Stimulated activated CD4-positive, alpha-beta T cell treated with anti-CD3 and anti-CD28 coated beads, Interleukin-4, amount 100 ng/mL, for 1 hour (primary cell): ENCODE results near the gene PRICKLE4.
"Not testable (repeated sequence)": the region's sequence is repeated elsewhere in the genome, so short reads cannot be mapped to it uniquely, and the experiment has no call there.

Experiments used
- DNase-seq: peaks from one replicate; pipeline ENCODE4 v3.0.0-alpha.2; 2020

PRICKLE4 gene

GRCh38 chr6:41801380-41801779 lies 20.8 kb downstream of the PRICKLE4 start:
- DNase-seq = no peak

DNA sequence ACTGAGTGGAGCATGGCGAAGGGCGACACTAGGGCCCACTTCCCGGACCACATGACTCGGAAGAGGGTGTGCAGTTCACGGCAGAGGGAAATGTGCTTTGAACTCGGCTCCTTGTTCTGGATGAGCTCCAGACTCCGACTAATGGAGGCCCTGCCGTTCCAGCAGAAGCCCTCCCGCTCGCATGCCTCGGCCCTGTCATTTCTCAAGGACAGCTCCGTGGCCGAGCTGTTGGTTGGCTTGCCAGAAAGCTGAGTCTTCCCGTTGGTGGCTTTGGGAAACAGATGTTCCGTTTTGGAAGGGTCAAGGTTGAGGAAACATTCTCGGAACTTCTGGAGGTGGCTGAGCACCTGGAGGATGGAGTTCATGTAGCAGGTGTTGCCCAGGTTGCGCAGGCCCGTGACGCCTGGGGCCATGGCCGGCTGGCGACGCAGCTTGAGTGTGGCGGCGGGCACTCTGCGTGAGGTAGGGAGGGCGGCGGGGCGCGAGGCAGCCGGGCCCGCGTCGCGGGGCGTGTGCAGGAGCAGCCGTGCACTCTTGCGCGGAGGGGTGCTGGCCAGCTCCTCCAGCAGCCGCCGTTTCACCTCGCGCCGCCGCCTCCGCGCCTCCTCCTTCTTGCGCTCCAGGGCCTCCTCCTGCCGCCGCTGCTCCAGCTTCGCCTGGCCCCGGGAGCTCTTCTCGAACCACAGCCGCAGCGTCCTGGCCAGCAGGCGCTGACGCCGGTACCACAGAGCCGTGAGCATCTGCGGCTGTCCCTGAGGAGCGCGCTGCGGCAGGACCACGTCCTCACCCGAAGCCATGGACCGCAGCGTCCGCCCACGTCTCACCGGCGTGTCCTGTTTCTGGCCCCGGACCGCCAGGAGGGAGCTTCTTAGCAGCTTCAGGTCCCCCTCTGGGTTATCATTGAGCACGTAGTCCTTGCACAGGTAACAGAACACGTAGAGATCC lies 25.5 kb downstream of the PRICKLE4 start:
- no peak for DNase-seq

- no peak for DNase-seq
Observed at GRCh38 chr6:41811095-41811494, 30.5 kb downstream of the PRICKLE4 start.

DNA sequence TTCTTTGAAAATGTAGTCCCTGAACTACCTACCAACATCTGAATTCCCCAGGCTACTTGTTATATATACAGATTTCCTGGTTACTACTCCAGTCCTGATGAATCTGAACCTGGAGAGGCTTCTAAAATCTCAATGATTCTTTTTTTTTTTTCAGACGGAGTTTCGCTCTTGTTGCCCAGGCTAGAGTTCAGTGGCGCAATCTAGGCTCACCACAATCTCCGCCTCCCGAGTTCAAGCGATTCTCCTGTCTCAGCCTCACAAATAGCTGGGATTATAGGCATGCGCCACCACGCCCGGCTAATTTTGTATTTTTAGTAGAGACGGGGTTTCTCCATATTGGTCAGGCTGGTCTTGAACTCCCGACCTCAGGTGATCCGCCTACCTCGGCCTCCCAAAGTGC lies 31.4 kb downstream of the PRICKLE4 start:
- DNase-seq = not testable (repeated sequence)

DNA sequence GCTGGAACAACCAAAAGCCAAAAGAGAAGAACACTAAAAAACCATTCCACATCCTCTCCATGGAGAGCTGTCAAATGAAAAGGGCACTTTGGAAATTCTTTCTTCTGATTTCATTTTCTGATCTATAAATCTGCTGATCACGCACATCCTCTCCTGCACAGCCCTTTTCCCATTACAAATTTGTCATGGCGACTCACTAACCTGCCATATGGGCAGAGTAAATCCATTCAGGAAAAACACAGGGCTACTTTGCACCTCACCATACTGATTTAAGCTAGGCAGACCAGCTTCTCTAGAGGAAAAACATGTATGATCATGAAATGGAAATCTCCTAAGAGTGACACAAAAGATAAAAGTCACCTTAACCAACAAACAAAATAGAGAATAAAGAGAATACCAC lies 32.9 kb downstream of the PRICKLE4 start:
- DNase-seq = no peak

GRCh38 chr6:41813956-41814355 lies 33.4 kb downstream of the PRICKLE4 start:
- DNase-seq = no peak

- no peak for DNase-seq
Observed at GRCh38 chr6:41814629-41815028, 34.0 kb downstream of the PRICKLE4 start.

GRCh38 chr6:41815587-41815986 lies 35.0 kb downstream of the PRICKLE4 start:
- no peak for DNase-seq

GRCh38 chr6:41818271-41819054 lies 37.9 kb downstream of the PRICKLE4 start:
- DNase-seq = no peak

DNA sequence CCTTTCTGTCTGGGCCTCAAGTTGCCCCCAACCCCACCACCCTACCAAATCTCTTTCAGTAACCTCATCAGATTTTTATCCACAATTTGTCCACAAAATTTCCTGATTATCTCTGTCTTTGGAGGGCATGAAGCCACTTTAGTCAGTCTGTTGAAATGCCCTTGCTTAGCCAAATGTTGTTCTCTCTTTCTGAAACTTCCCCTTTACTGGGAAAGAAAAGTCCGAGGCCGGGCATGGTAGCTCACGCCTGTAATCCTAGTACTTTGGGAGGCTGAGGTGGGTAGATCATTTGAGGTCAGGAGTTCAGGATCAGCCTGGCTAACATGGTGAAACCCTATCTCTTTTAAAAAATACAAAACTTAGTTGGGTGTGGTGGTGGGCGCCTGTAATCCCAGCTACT lies 40.7 kb downstream of the PRICKLE4 start:
- DNase-seq = no peak

DNA sequence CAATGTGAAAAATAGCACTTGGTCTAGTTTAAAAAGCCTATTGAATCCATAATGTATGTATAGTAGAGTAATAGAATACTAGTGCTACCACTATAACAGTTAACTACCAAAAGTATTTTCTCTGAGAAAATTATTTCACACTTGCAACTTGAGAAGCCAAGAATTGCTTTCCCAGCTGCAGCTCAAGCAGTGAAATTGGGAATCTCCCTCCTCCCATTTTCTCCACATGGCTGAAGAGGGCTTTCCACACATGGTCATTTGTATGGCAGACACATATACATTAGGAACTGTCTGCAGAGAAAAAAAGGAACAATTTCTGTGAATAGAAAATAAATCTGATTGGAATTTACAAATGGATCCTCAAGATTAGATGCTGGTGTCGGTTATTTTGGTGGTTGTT lies 41.4 kb downstream of the PRICKLE4 start:
- no peak for DNase-seq

DNA sequence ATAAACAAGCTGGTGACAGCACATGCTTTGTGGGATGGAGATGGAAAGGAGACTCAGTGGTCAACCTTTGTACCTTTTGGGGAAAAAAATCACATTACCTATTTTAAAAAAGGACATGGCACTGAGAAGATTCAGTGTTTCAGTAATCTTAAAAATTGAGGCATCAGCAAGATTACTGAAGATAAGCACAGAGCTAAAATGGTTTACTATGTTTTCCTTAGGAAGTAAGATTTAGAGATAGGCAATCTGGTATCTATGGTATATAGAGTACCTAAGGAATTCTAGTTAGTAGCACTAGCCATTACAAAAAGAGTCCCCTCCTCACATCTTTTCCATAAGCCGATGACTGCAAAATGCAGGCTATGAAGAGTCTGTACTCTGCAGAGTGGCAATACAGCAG lies 42.6 kb downstream of the PRICKLE4 start:
- DNase-seq = no peak

DNA sequence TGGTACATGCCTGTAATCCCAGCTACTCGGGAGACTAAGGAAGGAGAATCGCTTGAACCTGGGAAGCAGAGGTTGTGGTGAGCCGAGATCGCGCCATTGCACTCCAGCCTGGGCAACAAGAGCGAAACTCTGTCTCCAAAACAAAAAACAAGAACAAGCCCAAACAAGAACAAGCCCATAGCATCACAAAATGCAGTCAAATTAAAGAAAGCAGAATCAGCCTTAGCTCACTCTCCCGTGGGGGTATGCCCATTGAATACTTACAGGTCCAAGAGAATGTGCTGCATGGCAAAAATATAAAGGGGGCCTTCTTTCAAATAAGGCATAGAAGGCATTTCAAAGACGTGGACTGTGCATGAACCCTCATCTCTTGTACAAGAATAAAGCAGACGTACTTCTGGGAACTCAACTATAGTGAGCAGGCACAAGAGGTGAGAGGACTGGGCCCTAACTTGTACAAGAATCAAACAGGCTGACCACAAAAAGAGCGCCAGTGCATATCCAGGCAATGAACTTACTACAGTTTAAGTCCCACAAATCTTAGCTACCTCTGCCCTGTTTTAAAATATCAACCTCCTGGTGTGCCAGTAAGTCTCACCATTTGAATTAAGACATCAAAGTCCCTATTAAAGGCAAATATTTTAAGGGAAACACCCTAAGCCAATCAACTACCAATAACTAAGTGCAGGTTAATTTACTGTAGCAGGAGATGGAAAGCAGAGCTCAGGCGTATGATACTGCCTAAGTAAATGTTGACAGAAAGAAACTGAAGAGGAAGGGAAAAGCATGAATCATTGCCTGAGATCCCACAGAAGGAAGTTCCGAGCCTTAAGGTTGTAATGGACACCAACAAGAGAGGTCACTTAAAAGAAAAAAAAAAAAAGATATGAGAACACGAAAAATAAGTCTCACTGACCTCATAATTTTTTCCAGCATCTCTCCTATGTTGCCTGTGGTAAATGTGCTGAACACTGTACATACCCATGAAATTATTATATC lies 44.3 kb downstream of the PRICKLE4 start:
- no peak for DNase-seq

- DNase-seq = no peak
Observed at GRCh38 chr6:41826343-41827022, 45.9 kb downstream of the PRICKLE4 start.

- DNase-seq = no peak
Observed at GRCh38 chr6:41832263-41832662, 51.7 kb downstream of the PRICKLE4 start.

- DNase-seq = no peak
Observed at GRCh38 chr6:41836022-41836659, 55.6 kb downstream of the PRICKLE4 start.

DNA sequence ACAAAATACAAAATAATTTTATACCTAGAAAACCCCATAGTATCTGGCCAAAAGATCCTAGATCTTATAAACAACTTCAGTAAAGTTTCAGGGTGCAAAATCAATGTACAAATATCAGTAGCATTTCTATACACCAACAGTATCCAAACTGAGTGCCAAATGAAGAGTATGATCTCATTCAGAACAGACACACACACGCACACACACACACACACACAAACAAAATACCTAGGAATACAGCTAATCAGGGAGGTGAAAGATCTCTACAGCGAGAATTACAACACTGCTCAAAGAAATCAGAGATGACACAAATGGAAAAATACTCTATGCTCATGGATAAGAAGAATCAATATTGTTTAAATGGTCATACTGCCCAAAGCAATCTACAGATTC lies 56.1 kb downstream of the PRICKLE4 start:
- DNase-seq = no peak
